Measurements from ENCODE around the gene HACD1. TPM values are rescaled to one million over a fixed set of nuclear protein-coding genes. Genes with fewer than 3 reads are reported as not detected.
A peak's percentile ranks its signal among the peaks of the same experiment; 100 is the strongest.

The HACD1 gene
- total RNA-seq, 2 donors from 2014 or later = 82.2 to 109 TPM

- no peaks in the 10 kb centered on the region for H3K36me3 ChIP-seq
- ATAC-seq (ENCODE audit: insufficient number of reproducible peaks, low FRiP score, low read depth) = no peak
- no peak overlapping the region for H3K4me3 ChIP-seq
- no peaks in the 10 kb centered on the region for H3K9me3 ChIP-seq
- DNase-seq (ENCODE audit: low spot score) = no peak
- peaks cover 16 to 37% of the 10 kb centered on the region in 2 donors for H3K4me1 ChIP-seq (ENCODE audit: control insufficient read depth in 1 of 2, low read depth in 2 of 2)
- no peak for TF ChIP-seq CTCF (IDR thresholded peaks at IDR 0.05)
- H3K27ac ChIP-seq = no peak overlapping the region
- H3K27me3 ChIP-seq (replicated peaks; ENCODE audit: insufficient read depth) = no peaks in the 10 kb centered on the region
These were observed 37.8 kb upstream of the HACD1 start for GRCh38 chr10:17655009-17655408.

- no peaks in the 10 kb centered on the region for H3K27me3 ChIP-seq (replicated peaks; ENCODE audit: insufficient read depth)
- no peaks in the 10 kb centered on the region for H3K36me3 ChIP-seq
- no peak overlapping the region for H3K4me3 ChIP-seq
- no peak for TF ChIP-seq CTCF (IDR thresholded peaks at IDR 0.05)
- H3K4me1 ChIP-seq (ENCODE audit: control insufficient read depth in 1 of 2, low read depth in 2 of 2) = peaks cover 29 to 62% of the 10 kb centered on the region in 2 donors
- no peak for ATAC-seq (ENCODE audit: insufficient number of reproducible peaks, low FRiP score, low read depth)
- H3K27ac ChIP-seq = peak overlapping the region in 1 of 2 donors; percentile 68
- H3K9me3 ChIP-seq = no peaks in the 10 kb centered on the region
- DNase-seq (ENCODE audit: low spot score) = no peak
These were observed 35.4 kb upstream of the HACD1 start for GRCh38 chr10:17652585-17652984.

GRCh38 chr10:17651896-17652295 is 34.7 kb upstream of the HACD1 start:
- no peaks in the 10 kb centered on the region for H3K27me3 ChIP-seq (replicated peaks; ENCODE audit: insufficient read depth)
- H3K27ac ChIP-seq = peak overlapping the region; percentile 33 to 68
- H3K4me3 ChIP-seq = peak overlapping the region; percentile 8
- peaks cover 36 to 67% of the 10 kb centered on the region in 2 donors for H3K4me1 ChIP-seq (ENCODE audit: control insufficient read depth in 1 of 2, low read depth in 2 of 2)
- DNase-seq (ENCODE audit: low spot score) (no peak), ATAC-seq (ENCODE audit: insufficient number of reproducible peaks, low FRiP score, low read depth) (no peak)
- no peak for TF ChIP-seq CTCF (IDR thresholded peaks at IDR 0.05)
- H3K36me3 ChIP-seq = no peaks in the 10 kb centered on the region
- H3K9me3 ChIP-seq = no peaks in the 10 kb centered on the region

GRCh38 chr10:17650416-17650815 is 33.2 kb upstream of the HACD1 start:
- peaks cover 49 to 79% of the 10 kb centered on the region in 2 donors for H3K4me1 ChIP-seq (ENCODE audit: control insufficient read depth in 1 of 2, low read depth in 2 of 2)
- no peak overlapping the region for H3K4me3 ChIP-seq
- DNase-seq (ENCODE audit: low spot score) (no peak), ATAC-seq (ENCODE audit: insufficient number of reproducible peaks, low FRiP score, low read depth) (no peak)
- no peaks in the 10 kb centered on the region for H3K36me3 ChIP-seq
- no peak for TF ChIP-seq CTCF (IDR thresholded peaks at IDR 0.05)
- no peaks in the 10 kb centered on the region for H3K9me3 ChIP-seq
- H3K27ac ChIP-seq = peak overlapping the region; percentile 15 to 68
- H3K27me3 ChIP-seq (replicated peaks; ENCODE audit: insufficient read depth) = no peaks in the 10 kb centered on the region

GRCh38 chr10:17649836-17650235 is 32.7 kb upstream of the HACD1 start:
- Histone ChIP-seq H3K27me3 (replicated peaks; ENCODE audit: insufficient read depth) (no peaks in the 10 kb centered on the region), H3K4me1 (ENCODE audit: control insufficient read depth in 1 of 2, low read depth in 2 of 2) (peaks cover 54 to 85% of the 10 kb centered on the region in 2 donors), H3K4me3 (no peak overlapping the region), H3K9me3 (no peaks in the 10 kb centered on the region), H3K36me3 (no peaks in the 10 kb centered on the region), H3K27ac (peak overlapping the region; percentile 28 to 68)
- no peak for TF ChIP-seq CTCF (IDR thresholded peaks at IDR 0.05)
- ATAC-seq (ENCODE audit: insufficient number of reproducible peaks, low FRiP score, low read depth) (no peak), DNase-seq (ENCODE audit: low spot score) (no peak)
